Endodermal cell (in vitro differentiated cells): ENCODE measurements around the gene BSG. TPM values are rescaled to one million over a fixed set of nuclear protein-coding genes. Genes with fewer than 3 reads are reported as not detected.

Experiments used
- DNase-seq: peaks from one replicate; pipeline ENCODE4 v3.0.0-alpha.2; 2017
- H3K27ac ChIP-seq: 2 replicates; pipeline ENCODE4 v1.5.1; 2013; ENCODE audit warnings: mild to moderate bottlenecking, low read depth, low read length, moderate library complexity
- H3K27me3 ChIP-seq: 2 replicates; pipeline ENCODE4 v1.6.1; 2013; ENCODE audit warnings: mild to moderate bottlenecking, low read length, moderate library complexity; ENCODE audit not compliant: insufficient read depth, control insufficient read depth, poor library complexity, severe bottlenecking
- H3K36me3 ChIP-seq: 2 replicates; pipeline ENCODE4 v1.7.0; 2013; ENCODE audit warnings: mild to moderate bottlenecking, low read length, moderate library complexity; ENCODE audit not compliant: control insufficient read depth, insufficient read depth
- H3K4me1 ChIP-seq: one replicate; pipeline ENCODE4 v1.7.0; 2013; ENCODE audit warnings: low read length; ENCODE audit not compliant: control insufficient read depth, insufficient read depth
- H3K4me3 ChIP-seq: 2 replicates; pipeline ENCODE4 v1.5.1; 2013; ENCODE audit warnings: mild to moderate bottlenecking, low read length, moderate library complexity
- H3K9ac ChIP-seq: 2 replicates; pipeline ENCODE4 v1.6.1; 2013; ENCODE audit warnings: mild to moderate bottlenecking, low read length, moderate library complexity; ENCODE audit not compliant: poor library complexity, severe bottlenecking; ENCODE audit errors: extremely low read depth
- H3K9me3 ChIP-seq: 2 replicates; pipeline ENCODE4 v1.6.1; 2013; ENCODE audit warnings: mild to moderate bottlenecking, low read length, moderate library complexity; ENCODE audit not compliant: control insufficient read depth
- H3K27ac Mint-ChIP-seq: 2 replicates; pipeline ENCODE4 v1.8.0; 2020; ENCODE audit warnings: mixed read lengths
- H3K27me3 Mint-ChIP-seq: 2 replicates; pipeline ENCODE4 v1.8.0; 2021; ENCODE audit warnings: mild to moderate bottlenecking, mixed read lengths; ENCODE audit not compliant: insufficient read depth
- H3K36me3 Mint-ChIP-seq: 2 replicates; pipeline ENCODE4 v1.8.0; 2020; ENCODE audit warnings: low read depth, mixed read lengths
- H3K4me1 Mint-ChIP-seq: 2 replicates; pipeline ENCODE4 v1.8.0; 2020; ENCODE audit warnings: mixed read lengths
- H3K4me3 Mint-ChIP-seq: 2 replicates; pipeline ENCODE4 v1.8.0; 2020; ENCODE audit warnings: mild to moderate bottlenecking, moderate library complexity, mixed read lengths
- H3K9me3 Mint-ChIP-seq: 2 replicates; pipeline ENCODE4 v1.8.0; 2020; ENCODE audit warnings: mild to moderate bottlenecking, mixed read lengths
- WGBS, 2 experiments: methylation state at CpG; one replicate each; pipeline versions ENCODE4 v1.1.5 to v1.1.7; 2013; ENCODE audit warnings: missing lambda C conversion rate in 2 of 2, mixed read lengths in 1 of 2; ENCODE audit not compliant: insufficient coverage in 1 of 2, insufficient read length in 1 of 2; 5-methylcytosine and 5-hydroxymethylcytosine counted together
- total RNA-seq, 2 donors: library from RNA; stranded (reverse); fragmentation: NEBNext Ultra II Directional in 1 of 2; extraction: Animal tissue kit (Norgen Biotek cat#: 25700) in 1 of 2; gene quantifications; 2 replicates in 1 of 2; 3 replicates in 1 of 2; pipeline ENCODE4 v1.2.1, GENCODE V29; 2021
- TF ChIP-seq, protein P1 (sequence below): fragments of 200-600 bp; sonication (generic); conservative IDR thresholded peaks from 2 replicates; pipeline ENCODE4 v1.5.0; 2021; ENCODE audit warnings: antibody characterized with exemption, mild to moderate bottlenecking

Gene BSG
- total RNA-seq, 2 donors from 2014 or later, result 808 to 833 TPM

GRCh38 chr19:580274-580835 lies 8.0 kb downstream of the BSG start:
- no peaks in the 10 kb centered on the region for H3K27me3 ChIP-seq
- no peak overlapping the region for H3K9ac ChIP-seq
- H3K27me3 Mint-ChIP-seq, result no peaks in the 10 kb centered on the region
- no peaks in the 10 kb centered on the region for H3K9me3 ChIP-seq
- 93 to 94% methylated on average over 14 to 22 of the region's 22 CpGs for WGBS, 2 experiments
- H3K36me3 Mint-ChIP-seq, result peaks cover 15% of the 10 kb centered on the region
- H3K4me3 ChIP-seq, result no peak overlapping the region
- H3K4me1 Mint-ChIP-seq, result peaks cover 3% of the 10 kb centered on the region
- H3K27ac Mint-ChIP-seq, result no peak overlapping the region
- no peak overlapping the region for H3K4me3 Mint-ChIP-seq
- no peaks in the 10 kb centered on the region for H3K9me3 Mint-ChIP-seq
- no peak overlapping the region for H3K27ac ChIP-seq
- H3K36me3 ChIP-seq, result peaks cover 52% of the 10 kb centered on the region
- TF ChIP-seq, protein P1, sequence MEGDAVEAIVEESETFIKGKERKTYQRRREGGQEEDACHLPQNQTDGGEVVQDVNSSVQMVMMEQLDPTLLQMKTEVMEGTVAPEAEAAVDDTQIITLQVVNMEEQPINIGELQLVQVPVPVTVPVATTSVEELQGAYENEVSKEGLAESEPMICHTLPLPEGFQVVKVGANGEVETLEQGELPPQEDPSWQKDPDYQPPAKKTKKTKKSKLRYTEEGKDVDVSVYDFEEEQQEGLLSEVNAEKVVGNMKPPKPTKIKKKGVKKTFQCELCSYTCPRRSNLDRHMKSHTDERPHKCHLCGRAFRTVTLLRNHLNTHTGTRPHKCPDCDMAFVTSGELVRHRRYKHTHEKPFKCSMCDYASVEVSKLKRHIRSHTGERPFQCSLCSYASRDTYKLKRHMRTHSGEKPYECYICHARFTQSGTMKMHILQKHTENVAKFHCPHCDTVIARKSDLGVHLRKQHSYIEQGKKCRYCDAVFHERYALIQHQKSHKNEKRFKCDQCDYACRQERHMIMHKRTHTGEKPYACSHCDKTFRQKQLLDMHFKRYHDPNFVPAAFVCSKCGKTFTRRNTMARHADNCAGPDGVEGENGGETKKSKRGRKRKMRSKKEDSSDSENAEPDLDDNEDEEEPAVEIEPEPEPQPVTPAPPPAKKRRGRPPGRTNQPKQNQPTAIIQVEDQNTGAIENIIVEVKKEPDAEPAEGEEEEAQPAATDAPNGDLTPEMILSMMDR, result no peak
- DNase-seq, result peak; percentile 44
- H3K4me1 ChIP-seq, result no peaks in the 10 kb centered on the region

- Histone ChIP-seq H3K36me3 (peaks cover 43% of the 10 kb centered on the region), H3K27me3 (no peaks in the 10 kb centered on the region), H3K4me1 (no peaks in the 10 kb centered on the region), H3K9me3 (no peaks in the 10 kb centered on the region), H3K4me3 (no peak overlapping the region), H3K27ac (no peak overlapping the region), H3K9ac (no peak overlapping the region)
- TF ChIP-seq, protein P1, result no peak
- no peaks in the 10 kb centered on the region for H3K9me3 Mint-ChIP-seq
- peaks cover 3% of the 10 kb centered on the region for H3K4me1 Mint-ChIP-seq
- H3K27me3 Mint-ChIP-seq, result peaks cover 2% of the 10 kb centered on the region
- 96 to 97% methylated on average over 26 to 40 of the region's 40 CpGs for WGBS, 2 experiments
- no peak overlapping the region for H3K4me3 Mint-ChIP-seq
- DNase-seq, result no peak
- peaks cover 15% of the 10 kb centered on the region for H3K36me3 Mint-ChIP-seq
- no peak overlapping the region for H3K27ac Mint-ChIP-seq
These were observed 9.2 kb downstream of the BSG start for GRCh38 chr19:581399-582111.

DNA sequence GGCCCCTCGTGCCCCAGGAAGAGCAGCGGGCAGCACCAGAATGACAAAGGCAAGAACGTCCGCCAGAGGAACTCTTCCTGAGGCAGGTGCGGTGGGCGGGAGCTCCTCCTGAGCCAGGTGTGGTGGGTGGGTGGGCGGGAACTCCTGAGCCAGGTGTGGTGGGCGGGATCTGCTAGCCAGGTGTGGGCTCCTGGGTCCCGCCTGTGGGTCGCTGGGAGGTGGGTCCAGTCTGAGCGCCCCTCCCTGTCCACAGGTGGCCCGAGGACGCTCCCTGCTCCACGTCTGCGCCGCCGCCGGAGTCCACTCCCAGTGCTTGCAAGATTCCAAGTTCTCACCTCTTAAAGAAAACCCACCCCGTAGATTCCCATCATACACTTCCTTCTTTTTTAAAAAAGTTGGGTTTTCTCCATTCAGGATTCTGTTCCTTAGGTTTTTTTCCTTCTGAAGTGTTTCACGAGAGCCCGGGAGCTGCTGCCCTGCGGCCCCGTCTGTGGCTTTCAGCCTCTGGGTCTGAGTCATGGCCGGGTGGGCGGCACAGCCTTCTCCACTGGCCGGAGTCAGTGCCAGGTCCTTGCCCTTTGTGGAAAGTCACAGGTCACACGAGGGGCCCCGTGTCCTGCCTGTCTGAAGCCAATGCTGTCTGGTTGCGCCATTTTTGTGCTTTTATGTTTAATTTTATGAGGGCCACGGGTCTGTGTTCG lies 10.3 kb downstream of the BSG start:
- Mint-ChIP-seq H3K27me3 (peaks cover 2% of the 10 kb centered on the region), H3K9me3 (no peaks in the 10 kb centered on the region), H3K27ac (no peak overlapping the region), H3K4me1 (peaks cover 3% of the 10 kb centered on the region), H3K4me3 (no peak overlapping the region), H3K36me3 (peaks cover 12% of the 10 kb centered on the region)
- no peaks in the 10 kb centered on the region for H3K27me3 ChIP-seq
- peaks cover 38% of the 10 kb centered on the region for H3K36me3 ChIP-seq
- no peak overlapping the region for H3K27ac ChIP-seq
- peak; percentile 58 for DNase-seq
- 91 to 96% methylated on average over 23 to 31 of the region's 31 CpGs for WGBS, 2 experiments
- no peaks in the 10 kb centered on the region for H3K9me3 ChIP-seq
- TF ChIP-seq, protein P1, result no peak
- H3K4me1 ChIP-seq, result no peaks in the 10 kb centered on the region
- no peak overlapping the region for H3K4me3 ChIP-seq
- no peak overlapping the region for H3K9ac ChIP-seq
